Aorta (tissue), 5 donors: ENCODE data around the gene POC1B. TPM values are rescaled to one million over a fixed set of nuclear protein-coding genes. Genes with fewer than 3 reads are reported as not detected.

Source experiments
- ATAC-seq: fragments of 200-7000 bp; cut with Tn5 transposase; one replicate; pipeline ENCODE4 v1.9.1; 2022; ENCODE audit warnings: moderate library complexity; ENCODE audit not compliant: low FRiP score
- DNase-seq, 2 donors: peaks; one replicate each; pipeline ENCODE4 v3.0.0-alpha.2; 2020
- H3K27ac ChIP-seq, 2 donors: one replicate each; pipeline ENCODE4 v1.5.1; 2013; ENCODE audit warnings: low read length in 2 of 2, mild to moderate bottlenecking in 2 of 2, moderate library complexity in 2 of 2, control low read depth in 1 of 2, inconsistent platforms in 1 of 2, low read depth in 1 of 2
- H3K27me3 ChIP-seq, 2 donors: one replicate each; pipeline ENCODE4 v1.6.1; 2013; ENCODE audit warnings: control low read depth in 1 of 2, low read length in 1 of 2, mild to moderate bottlenecking in 1 of 2, moderate library complexity in 1 of 2; ENCODE audit not compliant: insufficient read depth in 2 of 2, control insufficient read depth in 1 of 2
- H3K36me3 ChIP-seq, 2 donors: one replicate each; pipeline ENCODE4 v1.6.1; 2013; ENCODE audit warnings: control low read depth in 1 of 2, low read length in 1 of 2, mild to moderate bottlenecking in 1 of 2; ENCODE audit not compliant: insufficient read depth in 2 of 2, control insufficient read depth in 1 of 2
- H3K4me1 ChIP-seq, 2 donors: one replicate each; pipeline ENCODE4 v1.6.1; 2013; ENCODE audit warnings: low read length in 2 of 2, control low read depth in 1 of 2, mild to moderate bottlenecking in 1 of 2, moderate library complexity in 1 of 2; ENCODE audit not compliant: insufficient read depth in 2 of 2, control insufficient read depth in 1 of 2
- H3K4me3 ChIP-seq, 2 donors: one replicate each; pipeline ENCODE4 v1.5.1; 2013; ENCODE audit warnings: low read length in 2 of 2, control low read depth in 1 of 2, mild to moderate bottlenecking in 1 of 2
- H3K9me3 ChIP-seq: one replicate; pipeline ENCODE4 v1.6.1; 2013; ENCODE audit warnings: mild to moderate bottlenecking, low read length; ENCODE audit not compliant: control insufficient read depth
- WGBS, 2 donors: extraction: QIAGEN DNeasy Blood & Tissue Kit; methylation state at CpG; one replicate each; pipeline ENCODE4 v1.1.7; 2013; 5-methylcytosine and 5-hydroxymethylcytosine counted together
- intact Hi-C, 2 donors: fragments of 100-400 bp; cut with DNase I; formaldehyde crosslinking; loops; one replicate each; pipeline versions ENCODE4 v1.14.2 to v1.15.0; 2022
- polyA plus RNA-seq, 2 donors: library from polyadenylated mRNA; stranded (reverse); fragments of 200-250 nt; gene quantifications; one replicate each; pipeline ENCODE4 v1.2.3, GENCODE V29; 2013
- total RNA-seq, 2 donors: library from RNA; stranded (reverse); fragmentation: NEBNext Ultra II Directional; extraction: Animal tissue kit (Norgen Biotek cat#: 25700); gene quantifications; one replicate each; pipeline ENCODE4 v1.2.1, GENCODE V29; 2021
- donor health status: healthy with polysubstance abuse.
- donor health status: Bipolar disorder and iron deficiency.
- donor health status: DM: no; HTN: no; CAD: no.
- donor health status: DM: no; HTN: no; CAD: no.
- donor health status: DM: yes; HTN: yes; CAD: no.

POC1B gene
- total and polyA plus RNA-seq, 4 donors: 7.3 to 21.9 (median 20.6) TPM

DNA sequence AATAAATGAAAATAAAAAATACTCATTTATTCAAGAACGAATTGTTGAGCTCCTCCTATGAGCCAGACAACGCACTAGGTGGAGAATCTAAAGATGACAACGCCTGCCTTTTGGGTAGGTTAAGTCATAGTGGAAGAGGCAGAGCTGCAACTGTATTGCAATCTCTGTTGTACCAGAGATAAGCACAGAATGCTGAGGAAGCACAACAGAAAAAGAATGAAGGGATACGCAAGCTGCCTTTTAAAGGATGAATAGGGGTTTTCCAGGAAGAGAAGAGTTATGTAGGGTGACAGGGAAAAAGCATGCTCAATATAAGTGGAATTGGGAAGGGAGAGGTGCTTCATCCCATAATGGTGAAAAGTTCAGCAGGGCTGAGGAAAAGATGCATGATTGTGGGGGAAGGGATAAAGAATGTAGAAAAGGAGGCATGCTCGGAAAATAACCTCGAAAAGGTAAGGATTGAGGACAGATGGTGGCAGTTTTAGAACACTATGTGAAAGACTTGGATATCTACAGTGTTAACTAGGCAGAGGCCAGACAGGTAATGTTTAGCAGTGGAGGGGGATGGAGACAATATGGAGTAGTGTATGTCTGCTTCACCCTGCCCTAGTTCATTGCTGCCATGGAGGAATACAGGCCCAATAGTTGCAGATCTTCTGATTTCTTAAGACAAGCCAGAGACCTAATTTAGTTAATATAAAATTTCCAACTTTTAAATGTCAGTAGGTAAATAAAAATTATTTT is 109.6 kb downstream of the POC1B start:
- peaks cover 0 to 5% of the 10 kb centered on the region in 2 donors for H3K4me1 ChIP-seq
- H3K9me3 ChIP-seq: no peaks in the 10 kb centered on the region
- no peak for DNase-seq
- WGBS, 2 donors: 93 to 94% methylated on average over 6 of the region's 6 CpGs
- ATAC-seq: no peak
- no peaks in the 10 kb centered on the region for H3K36me3 ChIP-seq
- H3K27ac ChIP-seq: no peak overlapping the region
- intact Hi-C loops: no loop called here
- H3K4me3 ChIP-seq: no peak overlapping the region
- no peaks in the 10 kb centered on the region for H3K27me3 ChIP-seq

DNA sequence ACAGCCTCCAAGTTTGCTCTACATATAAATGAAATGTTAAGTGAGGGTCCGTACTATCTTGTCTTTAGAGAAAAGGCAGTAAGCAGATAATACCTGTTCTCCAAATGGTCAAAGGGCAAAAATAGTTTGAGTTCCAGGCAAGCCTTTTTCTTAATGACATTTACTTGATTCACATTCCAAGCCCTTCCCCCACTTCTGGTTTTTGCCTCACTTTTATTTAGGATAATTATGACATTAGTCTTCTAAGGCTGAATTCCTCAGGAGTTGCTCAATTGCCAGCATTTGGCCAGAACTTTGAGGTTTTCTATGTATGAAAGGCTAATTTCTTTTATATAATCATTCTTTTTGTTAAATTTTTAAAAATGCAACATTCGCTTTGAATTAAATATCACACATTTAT is 111.0 kb downstream of the POC1B start:
- WGBS, 2 donors: 96 to 100% methylated on average over 2 of the region's 2 CpGs
- H3K27ac ChIP-seq: no peak overlapping the region
- H3K27me3 ChIP-seq: no peaks in the 10 kb centered on the region
- DNase-seq (no peak), ATAC-seq (no peak)
- H3K9me3 ChIP-seq: no peaks in the 10 kb centered on the region
- intact Hi-C loops: no loop called here
- no peak overlapping the region for H3K4me3 ChIP-seq
- H3K36me3 ChIP-seq: no peaks in the 10 kb centered on the region
- peaks cover 0 to 5% of the 10 kb centered on the region in 2 donors for H3K4me1 ChIP-seq

DNA sequence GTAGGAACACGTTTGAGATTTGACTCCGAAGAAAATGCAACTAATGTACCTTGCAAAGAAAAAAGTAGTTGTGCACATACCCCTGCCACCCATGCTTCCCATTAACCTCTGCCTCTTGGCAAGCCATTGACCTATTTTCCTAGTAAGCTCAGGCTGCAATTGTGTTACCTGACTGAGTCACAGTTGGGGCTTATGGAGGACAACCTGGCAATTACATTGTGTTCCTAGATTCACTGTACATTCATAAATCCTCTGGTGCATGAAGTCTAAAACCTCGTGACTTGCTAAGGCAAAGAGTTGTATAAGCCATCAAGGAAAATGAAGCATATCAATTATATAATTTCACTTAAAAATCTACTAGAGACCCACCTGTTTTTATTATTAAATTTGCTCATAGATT is 111.5 kb downstream of the POC1B start:
- H3K36me3 ChIP-seq: no peaks in the 10 kb centered on the region
- DNase-seq (no peak), ATAC-seq (no peak)
- no peak overlapping the region for H3K4me3 ChIP-seq
- no peaks in the 10 kb centered on the region for H3K9me3 ChIP-seq
- H3K27me3 ChIP-seq: no peaks in the 10 kb centered on the region
- H3K27ac ChIP-seq: no peak overlapping the region
- WGBS, 2 donors: 83 to 90% methylated on average over 3 of the region's 3 CpGs
- H3K4me1 ChIP-seq: peaks cover 0 to 5% of the 10 kb centered on the region in 2 donors
- intact Hi-C loops: no loop called here

DNA sequence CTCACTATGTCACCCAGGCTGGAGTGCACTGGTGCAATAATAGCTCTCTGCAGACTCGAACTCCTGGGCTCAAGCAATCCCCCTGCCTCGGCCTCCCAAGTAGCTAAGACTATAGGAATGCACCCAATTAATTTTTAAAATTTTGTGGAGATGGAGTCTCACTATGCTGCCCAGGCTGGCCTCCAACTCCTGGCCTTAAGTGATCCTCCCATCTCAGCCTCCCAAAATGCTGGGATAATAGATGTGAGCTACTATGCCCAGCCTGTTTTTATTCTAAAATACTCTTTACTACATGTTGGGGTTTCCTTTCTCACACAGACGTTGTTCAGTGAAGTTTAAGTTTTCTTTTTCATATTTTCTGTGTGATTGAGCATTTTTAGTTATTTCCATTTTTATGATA is 112.6 kb downstream of the POC1B start:
- Histone ChIP-seq H3K9me3 (no peaks in the 10 kb centered on the region), H3K4me3 (no peak overlapping the region), H3K27ac (no peak overlapping the region), H3K4me1 (peaks cover 0 to 5% of the 10 kb centered on the region in 2 donors), H3K27me3 (no peaks in the 10 kb centered on the region), H3K36me3 (no peaks in the 10 kb centered on the region)
- WGBS, 2 donors: 84 to 90% methylated on average over 3 of the region's 3 CpGs
- no peak for ATAC-seq
- DNase-seq: no peak
- intact Hi-C loops: no loop called here

DNA sequence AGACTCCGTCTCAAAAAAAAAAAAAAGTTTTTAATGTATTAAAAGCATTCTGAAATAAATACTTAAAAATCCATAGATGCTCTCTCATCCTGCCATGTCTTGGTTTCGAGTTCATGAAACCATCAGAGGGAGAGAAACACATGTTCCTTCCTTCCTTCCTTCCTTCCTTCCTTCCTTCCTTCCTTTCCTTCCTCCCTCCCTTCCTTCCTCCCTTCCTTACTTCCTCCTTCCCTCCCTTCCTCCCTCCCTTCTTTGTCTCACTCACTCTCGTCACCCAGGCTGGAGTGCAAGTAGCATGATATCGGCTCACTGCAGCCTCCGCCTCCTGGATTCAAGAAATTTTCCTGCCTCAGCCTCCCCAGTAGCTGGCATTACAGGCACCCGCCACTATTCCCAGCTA is 113.2 kb downstream of the POC1B start:
- peaks cover 0 to 5% of the 10 kb centered on the region in 2 donors for H3K4me1 ChIP-seq
- H3K27ac ChIP-seq: no peak overlapping the region
- no peak for DNase-seq
- H3K27me3 ChIP-seq: no peaks in the 10 kb centered on the region
- intact Hi-C loops: no loop called here
- no peaks in the 10 kb centered on the region for H3K9me3 ChIP-seq
- ATAC-seq: no peak
- no peak overlapping the region for H3K4me3 ChIP-seq
- no peaks in the 10 kb centered on the region for H3K36me3 ChIP-seq
- WGBS, 2 donors: 94 to 99% methylated on average over 6 of the region's 6 CpGs

DNA sequence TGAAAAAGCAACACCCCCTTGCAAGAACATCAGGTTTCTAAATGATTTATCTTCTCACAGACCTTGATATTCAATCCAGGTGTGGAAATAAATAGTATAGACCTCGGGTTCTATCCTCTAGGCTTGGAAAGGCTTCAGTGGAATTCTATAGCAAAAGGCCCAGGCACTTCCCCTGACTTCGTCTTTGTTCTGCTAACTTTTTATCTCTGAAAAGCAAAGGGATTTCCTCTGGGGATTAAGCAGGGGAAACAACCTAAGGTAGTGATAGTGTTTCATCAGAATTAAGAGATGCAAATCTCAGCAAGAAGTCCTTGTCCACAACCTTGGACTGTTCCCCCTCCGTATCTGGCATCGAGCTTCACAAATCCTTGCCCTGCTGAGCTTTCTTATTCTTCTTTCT is 114.0 kb downstream of the POC1B start:
- Histone ChIP-seq H3K36me3 (no peaks in the 10 kb centered on the region), H3K27me3 (no peaks in the 10 kb centered on the region), H3K9me3 (no peaks in the 10 kb centered on the region), H3K4me1 (peaks cover 0 to 2% of the 10 kb centered on the region in 2 donors), H3K27ac (no peak overlapping the region), H3K4me3 (no peak overlapping the region)
- DNase-seq (no peak), ATAC-seq (no peak)
- 76 to 80% methylated on average over 4 of the region's 4 CpGs for WGBS, 2 donors
- intact Hi-C loops: no loop called here

DNA sequence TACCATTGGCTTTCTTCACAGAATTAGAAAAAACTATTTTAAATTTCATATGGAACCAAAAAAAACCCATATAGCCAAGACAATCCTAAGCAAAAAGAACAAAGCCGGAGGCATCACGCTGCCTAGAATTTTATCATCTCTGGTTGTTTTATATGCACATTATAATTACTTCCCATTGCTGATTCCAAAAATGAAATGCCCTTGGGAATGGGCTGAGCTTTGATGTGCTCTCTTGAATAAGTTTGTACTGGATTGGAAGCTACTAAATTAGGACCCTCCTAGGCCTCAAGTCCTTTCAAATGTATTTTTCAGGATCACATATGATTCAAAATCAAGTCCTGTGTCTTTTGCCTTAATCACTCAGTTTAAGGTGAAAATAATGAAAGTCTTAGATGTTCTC is 114.6 kb downstream of the POC1B start:
- no peak for ATAC-seq
- 95 to 96% methylated on average over 2 of the region's 2 CpGs for WGBS, 2 donors
- intact Hi-C loops: no loop called here

DNA sequence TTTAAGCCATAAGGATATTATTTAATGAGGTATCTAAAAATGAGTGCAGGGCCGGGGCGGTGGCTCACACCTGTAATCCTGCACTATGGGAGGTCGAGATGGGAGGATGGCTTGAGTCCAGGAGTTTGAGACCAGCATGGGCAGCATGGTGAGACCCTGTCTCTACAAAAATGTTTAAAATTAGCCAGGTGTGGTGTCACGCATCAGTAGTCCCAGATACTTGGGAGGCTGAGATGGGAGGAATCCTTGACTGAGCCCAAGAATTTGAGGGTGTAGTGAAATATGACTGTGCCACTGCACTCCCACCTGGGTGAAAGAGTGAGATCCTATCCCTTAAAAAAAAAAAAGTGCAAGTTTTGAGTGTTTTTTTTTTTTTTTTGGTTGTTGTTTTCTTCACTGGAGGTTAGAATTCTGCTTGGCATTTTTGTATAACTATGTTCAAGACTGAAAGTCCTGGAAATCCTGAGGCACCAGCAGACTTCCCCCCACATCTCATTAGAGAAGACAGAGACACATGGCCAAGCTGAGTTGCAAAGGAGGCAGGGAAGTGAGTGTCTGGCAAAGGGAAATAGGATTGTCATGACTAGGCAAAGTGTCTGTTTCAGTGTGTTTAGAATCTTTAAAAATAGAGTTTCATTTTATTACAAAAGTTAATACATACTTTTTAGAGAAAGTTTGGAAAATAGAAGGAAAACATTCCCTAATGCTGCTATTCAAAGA is 120.1 kb downstream of the POC1B start:
- no peak overlapping the region for H3K4me3 ChIP-seq
- no peak overlapping the region for H3K27ac ChIP-seq
- no peak for DNase-seq
- intact Hi-C loops: no loop called here
- no peaks in the 10 kb centered on the region for H3K36me3 ChIP-seq
- ATAC-seq: no peak
- WGBS, 2 donors: 95% methylated on average over 4 of the region's 4 CpGs
- no peaks in the 10 kb centered on the region for H3K4me1 ChIP-seq
- no peaks in the 10 kb centered on the region for H3K9me3 ChIP-seq
- H3K27me3 ChIP-seq: no peaks in the 10 kb centered on the region

More for the DNA sequence above, 114.6 kb downstream of the POC1B start:
- no peak for DNase-seq
- H3K36me3 ChIP-seq: no peaks in the 10 kb centered on the region
- H3K27me3 ChIP-seq: no peaks in the 10 kb centered on the region
- peaks cover 0 to under 1% of the 10 kb centered on the region in 2 donors for H3K4me1 ChIP-seq
- no peak overlapping the region for H3K4me3 ChIP-seq
- H3K27ac ChIP-seq: no peak overlapping the region
- no peaks in the 10 kb centered on the region for H3K9me3 ChIP-seq
